ENCODE results near the gene DLX6. TPM values are rescaled to one million over a fixed set of nuclear protein-coding genes. Genes with fewer than 3 reads are reported as not detected.

The DLX6 gene
- total and polyA plus RNA-seq, 4 donors: not detected

DNA sequence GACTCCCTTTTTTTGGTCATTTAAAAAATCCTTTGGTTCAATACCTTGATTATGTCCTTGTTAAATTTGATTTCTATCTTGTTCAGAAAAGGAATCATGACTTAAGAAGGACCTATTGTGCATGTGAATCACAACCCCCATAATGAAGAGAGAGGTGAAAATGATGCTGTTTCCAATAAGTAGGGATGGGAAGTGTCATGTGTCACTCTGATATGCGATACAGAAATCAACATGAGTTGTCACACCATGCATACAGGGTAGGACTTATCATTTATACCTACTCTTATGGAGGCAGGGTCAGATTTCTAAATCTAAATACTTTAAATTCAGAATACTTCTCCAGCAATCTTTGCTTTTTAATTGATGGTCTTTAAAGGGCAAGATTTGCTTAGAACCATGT lies 19.4 kb upstream of the DLX6 start:
- Histone ChIP-seq H3K36me3 (ENCODE audit: control insufficient read depth in 4 of 4, insufficient read depth in 4 of 4, low read length in 4 of 4) (no peaks in the 10 kb centered on the region), H3K27me3 (ENCODE audit: control insufficient read depth in 3 of 3, insufficient read depth in 3 of 3, low read length in 2 of 3) (peaks cover 0 to 67% (median 63%) of the 10 kb centered on the region in 3 donors), H3K9me3 (ENCODE audit: control insufficient read depth in 4 of 4, insufficient read depth in 3 of 4, low read length in 3 of 4) (peaks cover 0 to 5% (median 0%) of the 10 kb centered on the region in 4 donors), H3K27ac (ENCODE audit: low read depth in 1 of 2, low read length in 1 of 2) (no peak overlapping the region), H3K4me1 (ENCODE audit: control insufficient read depth in 5 of 5, insufficient read depth in 5 of 5, low read length in 5 of 5) (no peaks in the 10 kb centered on the region), H3K9ac (ENCODE audit: insufficient read depth in 1 of 2, low read length in 2 of 2) (no peak overlapping the region), H3K4me3 (no peak overlapping the region)
- ATAC-seq (ENCODE audit: insufficient read depth, low FRiP score) (no peak), DNase-seq (no peak)
- 44 to 54% methylated on average over 1 of the region's 1 CpG for WGBS, 2 donors
- TF ChIP-seq, protein P1, sequence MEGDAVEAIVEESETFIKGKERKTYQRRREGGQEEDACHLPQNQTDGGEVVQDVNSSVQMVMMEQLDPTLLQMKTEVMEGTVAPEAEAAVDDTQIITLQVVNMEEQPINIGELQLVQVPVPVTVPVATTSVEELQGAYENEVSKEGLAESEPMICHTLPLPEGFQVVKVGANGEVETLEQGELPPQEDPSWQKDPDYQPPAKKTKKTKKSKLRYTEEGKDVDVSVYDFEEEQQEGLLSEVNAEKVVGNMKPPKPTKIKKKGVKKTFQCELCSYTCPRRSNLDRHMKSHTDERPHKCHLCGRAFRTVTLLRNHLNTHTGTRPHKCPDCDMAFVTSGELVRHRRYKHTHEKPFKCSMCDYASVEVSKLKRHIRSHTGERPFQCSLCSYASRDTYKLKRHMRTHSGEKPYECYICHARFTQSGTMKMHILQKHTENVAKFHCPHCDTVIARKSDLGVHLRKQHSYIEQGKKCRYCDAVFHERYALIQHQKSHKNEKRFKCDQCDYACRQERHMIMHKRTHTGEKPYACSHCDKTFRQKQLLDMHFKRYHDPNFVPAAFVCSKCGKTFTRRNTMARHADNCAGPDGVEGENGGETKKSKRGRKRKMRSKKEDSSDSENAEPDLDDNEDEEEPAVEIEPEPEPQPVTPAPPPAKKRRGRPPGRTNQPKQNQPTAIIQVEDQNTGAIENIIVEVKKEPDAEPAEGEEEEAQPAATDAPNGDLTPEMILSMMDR (IDR thresholded peaks at IDR 0.05; ENCODE audit: control extremely low read depth, extremely low read depth): no peak

DNA sequence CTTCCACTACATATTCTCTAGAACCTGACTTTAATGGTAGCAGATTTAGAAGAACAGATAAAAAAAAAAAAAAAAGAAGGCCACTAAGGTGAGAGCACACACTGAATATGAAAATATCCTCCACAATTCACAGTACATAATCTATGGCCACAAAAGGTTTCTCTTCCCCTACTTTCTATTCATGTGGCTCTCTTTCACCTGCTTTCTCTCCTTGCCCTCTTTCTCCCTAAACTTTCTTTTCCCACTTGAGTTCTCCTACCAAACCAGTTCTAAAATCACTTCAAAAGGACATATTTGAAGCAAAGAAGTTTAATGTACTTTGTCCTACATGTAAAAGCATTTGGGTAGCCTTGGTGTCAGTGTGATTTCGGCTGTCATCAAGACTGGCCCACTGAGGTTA lies 18.5 kb upstream of the DLX6 start:
- no peaks in the 10 kb centered on the region for H3K36me3 ChIP-seq (ENCODE audit: control insufficient read depth in 4 of 4, insufficient read depth in 4 of 4, low read length in 4 of 4)
- H3K9me3 ChIP-seq (ENCODE audit: control insufficient read depth in 4 of 4, insufficient read depth in 3 of 4, low read length in 3 of 4): peaks cover 0 to 5% (median 0%) of the 10 kb centered on the region in 4 donors
- H3K9ac ChIP-seq (ENCODE audit: insufficient read depth in 1 of 2, low read length in 2 of 2): no peak overlapping the region
- DNase-seq (no peak), ATAC-seq (ENCODE audit: insufficient read depth, low FRiP score) (no peak)
- H3K27me3 ChIP-seq (ENCODE audit: control insufficient read depth in 3 of 3, insufficient read depth in 3 of 3, low read length in 2 of 3): peaks cover 0 to 76% (median 72%) of the 10 kb centered on the region in 3 donors
- no peaks in the 10 kb centered on the region for H3K4me1 ChIP-seq (ENCODE audit: control insufficient read depth in 5 of 5, insufficient read depth in 5 of 5, low read length in 5 of 5)
- WGBS, 2 donors: 62 to 63% methylated on average over 1 of the region's 1 CpG
- no peak overlapping the region for H3K27ac ChIP-seq (ENCODE audit: low read depth in 1 of 2, low read length in 1 of 2)
- TF ChIP-seq, protein P1 (IDR thresholded peaks at IDR 0.05; ENCODE audit: control extremely low read depth, extremely low read depth): no peak
- H3K4me3 ChIP-seq: no peak overlapping the region

DNA sequence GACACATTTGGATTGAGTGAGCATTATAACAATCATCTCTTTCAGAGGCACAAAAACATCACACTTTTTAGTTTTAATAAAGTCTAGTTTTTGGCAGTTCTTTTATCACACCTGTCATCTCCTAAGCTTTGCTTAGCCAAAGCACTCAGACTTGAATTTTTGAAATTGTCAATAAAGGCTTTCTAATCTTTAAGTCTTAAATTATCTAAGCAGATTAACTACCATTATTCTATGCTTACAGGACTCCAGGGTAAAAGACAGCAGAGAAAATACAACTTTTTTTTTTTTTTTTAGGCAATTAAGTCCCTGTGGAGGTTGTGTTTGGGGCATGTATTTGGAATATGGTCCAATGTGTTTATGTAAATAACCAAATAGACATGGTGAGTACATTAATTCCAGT lies 17.6 kb upstream of the DLX6 start:
- peaks cover 0 to 2% (median 0%) of the 10 kb centered on the region in 5 donors for H3K4me1 ChIP-seq (ENCODE audit: control insufficient read depth in 5 of 5, insufficient read depth in 5 of 5, low read length in 5 of 5)
- no peak overlapping the region for H3K4me3 ChIP-seq
- ATAC-seq (ENCODE audit: insufficient read depth, low FRiP score): no peak
- H3K9ac ChIP-seq (ENCODE audit: insufficient read depth in 1 of 2, low read length in 2 of 2): no peak overlapping the region
- peaks cover 0 to 9% (median 0%) of the 10 kb centered on the region in 4 donors for H3K9me3 ChIP-seq (ENCODE audit: control insufficient read depth in 4 of 4, insufficient read depth in 3 of 4, low read length in 3 of 4)
- H3K27me3 ChIP-seq (ENCODE audit: control insufficient read depth in 3 of 3, insufficient read depth in 3 of 3, low read length in 2 of 3): peaks cover 0 to 84% (median 79%) of the 10 kb centered on the region in 3 donors
- no peak overlapping the region for H3K27ac ChIP-seq (ENCODE audit: low read depth in 1 of 2, low read length in 1 of 2)
- TF ChIP-seq, protein P1 (IDR thresholded peaks at IDR 0.05; ENCODE audit: control extremely low read depth, extremely low read depth): no peak
- DNase-seq: no peak
- no peaks in the 10 kb centered on the region for H3K36me3 ChIP-seq (ENCODE audit: control insufficient read depth in 4 of 4, insufficient read depth in 4 of 4, low read length in 4 of 4)

DNA sequence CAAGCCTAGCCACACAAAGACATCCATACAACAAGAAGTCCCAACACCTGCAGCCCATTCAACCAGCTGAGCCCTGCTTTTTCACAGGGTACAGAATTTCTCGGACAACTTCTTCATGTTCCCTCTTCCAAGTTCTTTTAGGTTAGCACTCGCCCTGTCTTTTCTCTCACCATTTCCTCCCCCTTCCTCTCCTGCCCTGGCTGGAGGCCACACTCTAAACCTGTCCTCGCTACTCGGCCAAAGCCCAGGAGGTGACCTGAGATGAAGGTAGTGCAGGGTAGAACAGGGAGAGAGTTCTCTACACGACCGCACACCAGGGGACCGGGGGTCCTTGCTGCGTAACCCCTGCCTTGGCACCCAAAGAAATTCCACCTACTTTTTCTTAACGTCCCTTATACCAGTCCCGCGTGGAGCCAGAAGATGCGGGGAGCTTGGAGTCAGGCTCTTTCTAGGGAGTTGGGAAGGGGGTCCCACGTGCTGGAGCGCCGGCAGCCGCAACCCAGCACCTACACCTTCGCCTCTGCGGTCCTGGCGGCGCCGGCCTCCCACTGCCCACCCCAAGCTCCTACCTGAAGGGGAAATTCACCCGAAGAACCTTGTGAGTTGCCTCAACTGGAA lies 16.0 kb upstream of the DLX6 start:
- peaks cover 0 to 2% (median 0%) of the 10 kb centered on the region in 5 donors for H3K4me1 ChIP-seq (ENCODE audit: control insufficient read depth in 5 of 5, insufficient read depth in 5 of 5, low read length in 5 of 5)
- H3K36me3 ChIP-seq (ENCODE audit: control insufficient read depth in 4 of 4, insufficient read depth in 4 of 4, low read length in 4 of 4): no peaks in the 10 kb centered on the region
- TF ChIP-seq, protein P1 (IDR thresholded peaks at IDR 0.05; ENCODE audit: control extremely low read depth, extremely low read depth): no peak
- peaks cover 0 to 17% (median 0%) of the 10 kb centered on the region in 4 donors for H3K9me3 ChIP-seq (ENCODE audit: control insufficient read depth in 4 of 4, insufficient read depth in 3 of 4, low read length in 3 of 4)
- ATAC-seq (ENCODE audit: insufficient read depth, low FRiP score) (no peak), DNase-seq (no peak)
- no peak overlapping the region for H3K27ac ChIP-seq (ENCODE audit: low read depth in 1 of 2, low read length in 1 of 2)
- H3K4me3 ChIP-seq: no peak overlapping the region
- peaks cover 6 to 94% (median 91%) of the 10 kb centered on the region in 3 donors for H3K27me3 ChIP-seq (ENCODE audit: control insufficient read depth in 3 of 3, insufficient read depth in 3 of 3, low read length in 2 of 3)
- 7 to 9% methylated on average over 22 of the region's 22 CpGs for WGBS, 2 donors
- H3K9ac ChIP-seq (ENCODE audit: insufficient read depth in 1 of 2, low read length in 2 of 2): no peak overlapping the region

All from lung (tissue), 12 donors.